ENCODE results near the gene ZNF784.

ZNF784 gene

GRCh38 chr19:55599468-55599841 lies 24.9 kb downstream of the ZNF784 start, which contains the start of gene FIZ1 (continued):
- TF ChIP-seq ZNF76 (tag by site-specific recombination; IDR thresholded peaks at IDR 0.05; ENCODE audit: borderline replicate concordance, low read depth) (peak; percentile 89), HIC1 (tag by site-specific recombination; IDR thresholded peaks at IDR 0.05) (peak; percentile 66; the same call in 1 of the 2 replicates), GFI1B (tag by site-specific recombination; IDR thresholded peaks at IDR 0.05) (no peak), ZBTB11 (tag by site-specific recombination; conservative IDR thresholded peaks at IDR 0.05; ENCODE audit: low read depth) (peak; percentile 94), ATF2 (tag by site-specific recombination; IDR thresholded peaks at IDR 0.05; ENCODE audit: low read depth) (no peak), BCL11B (tag by site-specific recombination; IDR thresholded peaks at IDR 0.05; ENCODE audit: low read depth) (no peak; the same call in 1 of the 2 replicates), PRDM10 (tag by site-specific recombination; IDR thresholded peaks at IDR 0.05) (peak; percentile 80), ZNF341 (tag by site-specific recombination; IDR thresholded peaks at IDR 0.05; ENCODE audit: low read depth) (0 out of 2 replicates have a peak, but pooled peaks have one; percentile 9), PRDM2 (tag by site-specific recombination; IDR thresholded peaks at IDR 0.05; ENCODE audit: borderline replicate concordance) (no peak), ZBTB20 (tag by site-specific recombination; IDR thresholded peaks at IDR 0.05) (peak; percentile 92), GLIS2 (tag by site-specific recombination; IDR thresholded peaks at IDR 0.05) (peak; percentile 97; the same call in 1 of the 2 replicates), ZNF501 (tag by site-specific recombination; IDR thresholded peaks at IDR 0.05) (peak; percentile 15; the same call in 1 of the 2 replicates), ZNF449 (tag by site-specific recombination; IDR thresholded peaks at IDR 0.05) (no peak), ZNF202 (tag by site-specific recombination; IDR thresholded peaks at IDR 0.05; ENCODE audit: borderline replicate concordance) (no peak), SCRT2 (tag by site-specific recombination; IDR thresholded peaks at IDR 0.05) (no peak), ZBTB49 (tag by site-specific recombination; IDR thresholded peaks at IDR 0.05; ENCODE audit: low read depth) (no peak), ZIC2 (tag by site-specific recombination; IDR thresholded peaks at IDR 0.05) (peak; percentile 74)
